DMS153 treated with DMSO at 0.1 percent for 48 hours (cell line): ENCODE results near the gene CIAO3.

ENCODE experiments used
- DNase-seq: peaks from one replicate; lab custom pipeline; 2025; ENCODE audit not compliant: unreplicated experiment; lab: John Stamatoyannopoulos, UW

Gene CIAO3

GRCh38 chr16:679814-680624 lies 60.8 kb downstream of the CIAO3 start, which contains the start of gene STUB1:
TSS of gene STUB1 (plus strand) at chr16:680410. CDS start at chr16:680526, 116 bp downstream.
- DNase-seq, result peak; percentile 67
